ENCODE results near the gene TBCE. TPM values are rescaled to one million over a fixed set of nuclear protein-coding genes. Genes with fewer than 3 reads are reported as not detected.
A peak's percentile ranks its signal among the peaks of the same experiment; 100 is the strongest.

Gene TBCE
- total RNA-seq, 4 donors from 2014 or later, result 24.4 to 47.6 (median 29.2) TPM

DNA sequence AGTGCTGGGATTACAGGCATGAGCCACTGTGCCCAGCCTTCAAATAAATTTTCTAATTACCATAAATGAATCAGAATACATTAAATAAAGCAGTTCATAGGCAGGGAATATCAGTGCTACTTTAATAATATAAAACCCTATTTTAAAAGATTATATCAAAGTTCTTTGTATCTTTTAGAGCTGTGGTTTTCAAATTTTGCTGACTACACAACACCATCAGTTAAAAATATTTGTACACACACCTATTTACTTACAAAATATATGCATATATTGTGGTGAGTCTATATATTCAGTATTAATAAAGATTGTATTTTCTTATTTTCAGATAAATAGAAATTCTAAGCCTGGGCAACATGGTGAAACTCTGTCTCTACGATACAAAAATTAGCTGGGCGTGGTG lies 118.3 kb downstream of the TBCE start:
- H3K4me1 ChIP-seq, result no peaks in the 10 kb centered on the region
- no peaks in the 10 kb centered on the region for H3K27me3 ChIP-seq
- no peak overlapping the region for H3K27ac ChIP-seq
- in situ Hi-C loops (cut with MboI; ENCODE audit: low sequenced_read_pairs in 4 of 4), result no loop called here
- H3K4me3 ChIP-seq, result no peak overlapping the region
- H3K9me3 ChIP-seq, result no peaks in the 10 kb centered on the region
- intact Hi-C loops (cut with DNase I; ENCODE audit: low total_unique reads), result no loop called here
- ATAC-seq (no peak), DNase-seq (no peak)
- peaks cover 0 to 26% of the 10 kb centered on the region in 2 donors for H3K36me3 ChIP-seq
- no peak for TF ChIP-seq POLR2A (IDR thresholded peaks at IDR 0.05)
- TF ChIP-seq, protein P1, sequence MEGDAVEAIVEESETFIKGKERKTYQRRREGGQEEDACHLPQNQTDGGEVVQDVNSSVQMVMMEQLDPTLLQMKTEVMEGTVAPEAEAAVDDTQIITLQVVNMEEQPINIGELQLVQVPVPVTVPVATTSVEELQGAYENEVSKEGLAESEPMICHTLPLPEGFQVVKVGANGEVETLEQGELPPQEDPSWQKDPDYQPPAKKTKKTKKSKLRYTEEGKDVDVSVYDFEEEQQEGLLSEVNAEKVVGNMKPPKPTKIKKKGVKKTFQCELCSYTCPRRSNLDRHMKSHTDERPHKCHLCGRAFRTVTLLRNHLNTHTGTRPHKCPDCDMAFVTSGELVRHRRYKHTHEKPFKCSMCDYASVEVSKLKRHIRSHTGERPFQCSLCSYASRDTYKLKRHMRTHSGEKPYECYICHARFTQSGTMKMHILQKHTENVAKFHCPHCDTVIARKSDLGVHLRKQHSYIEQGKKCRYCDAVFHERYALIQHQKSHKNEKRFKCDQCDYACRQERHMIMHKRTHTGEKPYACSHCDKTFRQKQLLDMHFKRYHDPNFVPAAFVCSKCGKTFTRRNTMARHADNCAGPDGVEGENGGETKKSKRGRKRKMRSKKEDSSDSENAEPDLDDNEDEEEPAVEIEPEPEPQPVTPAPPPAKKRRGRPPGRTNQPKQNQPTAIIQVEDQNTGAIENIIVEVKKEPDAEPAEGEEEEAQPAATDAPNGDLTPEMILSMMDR (IDR thresholded peaks at IDR 0.05 in 4 of 5, conservative IDR thresholded peaks at IDR 0.05 in 1 of 5), result no peak

- ATAC-seq, result no peak
- H3K9me3 ChIP-seq, result no peaks in the 10 kb centered on the region
- in situ Hi-C loops (cut with MboI; ENCODE audit: low sequenced_read_pairs in 4 of 4) (no loop called here), intact Hi-C loops (cut with DNase I; ENCODE audit: low total_unique reads) (no loop called here)
- no peak for TF ChIP-seq POLR2A (IDR thresholded peaks at IDR 0.05)
- TF ChIP-seq, protein P1 (IDR thresholded peaks at IDR 0.05 in 4 of 5, conservative IDR thresholded peaks at IDR 0.05 in 1 of 5), result no peak
- peaks cover 3 to 5% of the 10 kb centered on the region in 2 donors for H3K4me1 ChIP-seq
- H3K27ac ChIP-seq, result peak overlapping the region in 2 of 4 donors; percentile 17 to 53
- DNase-seq, result no peak
- H3K4me3 ChIP-seq, result no peak overlapping the region
- no peaks in the 10 kb centered on the region for H3K27me3 ChIP-seq
- peaks cover 0 to 26% of the 10 kb centered on the region in 2 donors for H3K36me3 ChIP-seq
Measured at GRCh38 chr1:235486321-235486720, 119.1 kb downstream of the TBCE start.

- in situ Hi-C loops (cut with MboI; ENCODE audit: low sequenced_read_pairs in 4 of 4) (no loop called here), intact Hi-C loops (cut with DNase I; ENCODE audit: low total_unique reads) (no loop called here)
- Histone ChIP-seq H3K4me1 (peaks cover 36 to 40% of the 10 kb centered on the region in 2 donors), H3K36me3 (peaks cover 0 to 19% of the 10 kb centered on the region in 2 donors), H3K4me3 (no peak overlapping the region), H3K27ac (peak overlapping the region; percentile 10 to 99 (median 44)), H3K9me3 (no peaks in the 10 kb centered on the region), H3K27me3 (no peaks in the 10 kb centered on the region)
- peak in 1 of 2 donors; percentile 43 for ATAC-seq
- TF ChIP-seq POLR2A (IDR thresholded peaks at IDR 0.05), result no peak
- TF ChIP-seq, protein P1 (IDR thresholded peaks at IDR 0.05 in 4 of 5, conservative IDR thresholded peaks at IDR 0.05 in 1 of 5), result no peak
- DNase-seq, result no peak
Measured at GRCh38 chr1:235491644-235492043, 124.4 kb downstream of the TBCE start.

DNA sequence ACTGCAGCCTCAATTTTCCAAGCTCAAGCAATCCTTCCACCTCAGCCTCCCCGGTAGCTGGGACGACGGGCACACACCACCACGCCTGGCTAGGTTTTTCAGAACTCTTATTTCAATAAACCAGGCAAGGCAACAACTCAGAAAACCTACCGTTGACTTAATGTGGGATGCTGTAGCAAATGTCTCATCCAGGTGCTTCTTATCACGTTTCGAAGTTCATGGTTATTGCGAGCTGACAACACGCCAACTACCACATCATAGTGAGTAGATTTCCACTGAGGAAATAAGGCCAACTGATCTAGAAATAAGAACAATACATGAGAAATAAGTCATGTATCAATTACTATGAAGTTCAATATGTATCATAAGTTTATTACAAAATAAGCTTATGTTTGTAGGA lies 127.3 kb downstream of the TBCE start:
- Histone ChIP-seq H3K9me3 (no peaks in the 10 kb centered on the region), H3K4me1 (peaks cover 52 to 58% of the 10 kb centered on the region in 2 donors), H3K36me3 (peaks cover 0 to 19% of the 10 kb centered on the region in 2 donors), H3K4me3 (no peak overlapping the region), H3K27me3 (no peaks in the 10 kb centered on the region), H3K27ac (peak overlapping the region; percentile 72 to 99 (median 78))
- no peak for DNase-seq
- no peak for TF ChIP-seq POLR2A (IDR thresholded peaks at IDR 0.05)
- TF ChIP-seq, protein P1 (IDR thresholded peaks at IDR 0.05 in 4 of 5, conservative IDR thresholded peaks at IDR 0.05 in 1 of 5), result no peak
- in situ Hi-C loops (cut with MboI; ENCODE audit: low sequenced_read_pairs in 4 of 4) (no loop called here), intact Hi-C loops (cut with DNase I; ENCODE audit: low total_unique reads) (no loop called here)
- no peak for ATAC-seq

DNA sequence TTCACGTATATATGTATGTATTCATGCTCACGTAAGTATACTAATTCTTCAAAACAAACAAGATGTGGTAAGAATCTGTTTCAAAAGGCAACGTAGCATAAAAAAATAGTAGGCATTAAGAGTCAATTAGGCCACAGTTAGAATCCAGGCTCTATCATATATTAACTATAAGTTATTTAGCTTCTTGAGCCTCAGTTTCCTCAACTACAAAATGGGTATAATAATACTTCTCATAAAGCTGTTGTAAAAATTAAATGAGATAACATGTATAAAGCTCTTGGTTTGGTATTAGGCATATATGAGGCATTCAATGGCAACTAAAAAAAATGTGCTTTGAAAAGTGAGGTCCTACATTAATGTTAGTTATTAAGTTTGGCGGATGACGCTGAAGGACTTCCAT lies 127.8 kb downstream of the TBCE start:
- TF ChIP-seq, protein P1 (IDR thresholded peaks at IDR 0.05 in 4 of 5, conservative IDR thresholded peaks at IDR 0.05 in 1 of 5), result no peak
- no peak for TF ChIP-seq POLR2A (IDR thresholded peaks at IDR 0.05)
- DNase-seq, result no peak
- Histone ChIP-seq H3K27me3 (no peaks in the 10 kb centered on the region), H3K4me3 (no peak overlapping the region), H3K27ac (peak overlapping the region; percentile 72 to 99 (median 78)), H3K4me1 (peaks cover 56 to 63% of the 10 kb centered on the region in 2 donors), H3K9me3 (no peaks in the 10 kb centered on the region), H3K36me3 (peaks cover 0 to 19% of the 10 kb centered on the region in 2 donors)
- intact Hi-C loops (cut with DNase I; ENCODE audit: low total_unique reads) (no loop called here), in situ Hi-C loops (cut with MboI; ENCODE audit: low sequenced_read_pairs in 4 of 4) (no loop called here)
- ATAC-seq, result no peak

All from gastrocnemius medialis (tissue), 4 donors.